ENCODE data around the gene CREB3L1.

CREB3L1 gene

GRCh38 chr11:46363031-46363407 is 85.6 kb downstream of the CREB3L1 start:
- DNase-seq (ENCODE audit: low spot score) (peak; percentile 94), FAIRE-seq (no peak)

GRCh38 chr11:46363455-46364005 is 86.1 kb downstream of the CREB3L1 start:
- DNase-seq (ENCODE audit: low spot score) (peak; percentile 90), FAIRE-seq (peak; percentile 58)

- no peak for FAIRE-seq
Measured at GRCh38 chr11:46364056-46364455, 86.6 kb downstream of the CREB3L1 start.

GRCh38 chr11:46364791-46365190 is 87.3 kb downstream of the CREB3L1 start:
- FAIRE-seq, result no peak
- no peak for DNase-seq (ENCODE audit: low spot score)

More at GRCh38 chr11:46364056-46364455, 86.6 kb downstream of the CREB3L1 start:
- DNase-seq (ENCODE audit: low spot score), result no peak

GRCh38 chr11:46366260-46366659 is 88.8 kb downstream of the CREB3L1 start:
- no peak for DNase-seq (ENCODE audit: low spot score)
- no peak for FAIRE-seq

- FAIRE-seq, result no peak
- no peak for DNase-seq (ENCODE audit: low spot score)
Measured at GRCh38 chr11:46366661-46367161, 89.2 kb downstream of the CREB3L1 start.

GRCh38 chr11:46367244-46367915 is 89.9 kb downstream of the CREB3L1 start:
- DNase-seq (ENCODE audit: low spot score) (peak; percentile 8), FAIRE-seq (no peak)

GRCh38 chr11:46367916-46368267 is 90.4 kb downstream of the CREB3L1 start:
- DNase-seq (ENCODE audit: low spot score) (no peak), FAIRE-seq (no peak)

GRCh38 chr11:46369458-46370152 is 92.1 kb downstream of the CREB3L1 start:
- peak; percentile 82 for DNase-seq (ENCODE audit: low spot score)
- no peak for FAIRE-seq

- no peak for FAIRE-seq
- no peak for DNase-seq (ENCODE audit: low spot score)
Measured at GRCh38 chr11:46370253-46370652, 92.8 kb downstream of the CREB3L1 start.
